NCI-H2196 (cell line): ENCODE data around the gene VDAC1.
"Not testable (repeated sequence)": the region's sequence is repeated elsewhere in the genome, so short reads cannot be mapped to it uniquely, and the experiment has no call there.

ENCODE experiments used
- DNase-seq: peaks from one replicate; lab custom pipeline; 2025; ENCODE audit not compliant: unreplicated experiment; lab: John Stamatoyannopoulos, UW

The VDAC1 gene

GRCh38 chr5:133968204-133968980 is 36.4 kb downstream of the VDAC1 start, which contains the start of gene C5orf15:
TSS of gene C5orf15 (minus strand) at chr5:133968625. CDS start at chr5:133968584, 41 bp downstream.
- peak; percentile 95 for DNase-seq

- no peak for DNase-seq
Observed at GRCh38 chr5:133967698-133968203, 37.0 kb downstream of the VDAC1 start.

- DNase-seq: no peak
Observed at GRCh38 chr5:133967124-133967523, 37.7 kb downstream of the VDAC1 start.

DNA sequence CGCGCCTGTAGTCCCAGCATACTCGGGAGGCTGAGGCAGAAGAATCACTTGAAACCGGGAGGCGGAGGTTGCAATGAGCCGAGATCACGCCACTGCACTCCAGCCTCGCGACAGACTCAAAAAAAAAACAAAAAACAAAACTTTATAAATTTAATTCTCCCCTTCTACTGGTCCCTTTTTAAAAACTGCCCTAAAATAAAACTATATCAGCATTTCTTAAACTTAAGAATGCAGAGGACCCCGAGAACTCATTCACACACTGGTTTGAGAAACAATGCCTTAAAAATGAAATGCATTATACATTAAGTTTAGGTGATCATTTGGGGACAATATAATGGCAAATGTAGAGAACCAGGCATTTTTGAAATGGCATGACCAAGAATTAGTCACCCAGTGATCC is 38.7 kb downstream of the VDAC1 start:
- DNase-seq: no peak

- DNase-seq: no peak
Observed at GRCh38 chr5:133963493-133964128, 41.2 kb downstream of the VDAC1 start.

DNA sequence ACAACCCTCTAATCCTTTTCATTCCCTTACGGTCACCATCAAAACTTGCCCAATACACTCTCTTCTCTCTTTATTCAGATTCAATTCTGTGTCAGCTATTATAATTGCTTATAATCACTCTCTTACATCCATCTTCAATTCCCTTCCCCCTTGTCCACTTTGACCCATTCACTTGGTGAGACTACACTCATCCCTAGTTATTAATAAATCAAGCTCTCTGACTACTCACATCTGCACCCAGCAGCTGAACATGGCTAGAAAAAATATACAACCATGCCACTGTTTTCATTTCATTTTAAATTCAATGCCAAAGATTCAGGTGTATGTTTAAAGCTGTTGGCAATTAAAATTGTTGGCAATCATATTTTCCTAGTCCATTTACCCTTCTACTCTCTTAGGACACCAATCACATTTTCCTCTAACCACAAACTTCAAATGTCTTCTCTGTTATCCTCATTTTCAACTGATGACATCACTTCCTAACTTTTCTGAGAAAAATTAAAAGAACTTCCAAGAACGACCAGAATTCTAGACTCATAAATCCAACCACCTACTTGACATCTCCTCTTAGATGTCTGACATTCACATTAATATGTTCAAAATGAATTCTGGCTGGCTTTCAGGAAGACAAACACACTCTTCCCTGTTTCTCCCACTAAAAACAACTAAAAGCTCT is 41.8 kb downstream of the VDAC1 start:
- no peak for DNase-seq

DNA sequence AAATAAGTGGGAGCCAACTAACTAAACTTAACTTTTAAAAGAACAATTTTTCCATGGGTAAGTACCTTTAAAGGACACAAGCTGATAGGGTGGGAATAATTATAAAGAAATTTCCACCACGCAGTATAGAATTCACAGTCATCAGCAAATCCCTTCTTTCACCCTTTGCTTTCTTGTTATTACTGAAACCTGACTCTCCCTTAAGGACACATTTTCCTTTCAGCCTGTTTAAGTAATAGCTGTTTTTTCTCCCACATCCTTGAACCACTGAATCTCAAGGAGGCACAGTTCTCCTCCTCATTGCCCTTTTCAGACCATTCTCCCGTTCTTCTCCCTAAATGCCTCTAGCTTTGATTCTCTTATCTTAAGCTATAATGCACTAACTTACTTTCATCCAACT is 42.6 kb downstream of the VDAC1 start:
- no peak for DNase-seq

DNA sequence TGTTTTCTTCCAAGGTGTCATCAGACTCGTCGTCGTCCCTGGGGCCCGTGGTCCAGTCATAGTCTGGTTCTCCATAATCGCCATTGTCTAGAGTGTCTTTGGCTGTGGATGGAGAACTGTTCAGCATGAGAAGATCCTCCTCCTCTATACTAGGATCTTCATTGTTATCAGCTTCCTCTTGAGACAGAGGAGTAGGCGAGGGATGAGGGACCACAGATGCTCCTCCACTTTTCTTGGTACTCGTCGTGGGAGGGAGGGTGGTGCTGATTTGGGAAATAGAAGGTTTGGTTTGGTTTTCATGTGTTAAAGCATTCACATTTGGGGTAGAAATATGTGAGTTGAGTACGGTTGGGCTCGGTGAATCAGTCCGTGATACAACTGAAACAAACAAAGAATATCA is 45.1 kb downstream of the VDAC1 start:
- DNase-seq: no peak

DNA sequence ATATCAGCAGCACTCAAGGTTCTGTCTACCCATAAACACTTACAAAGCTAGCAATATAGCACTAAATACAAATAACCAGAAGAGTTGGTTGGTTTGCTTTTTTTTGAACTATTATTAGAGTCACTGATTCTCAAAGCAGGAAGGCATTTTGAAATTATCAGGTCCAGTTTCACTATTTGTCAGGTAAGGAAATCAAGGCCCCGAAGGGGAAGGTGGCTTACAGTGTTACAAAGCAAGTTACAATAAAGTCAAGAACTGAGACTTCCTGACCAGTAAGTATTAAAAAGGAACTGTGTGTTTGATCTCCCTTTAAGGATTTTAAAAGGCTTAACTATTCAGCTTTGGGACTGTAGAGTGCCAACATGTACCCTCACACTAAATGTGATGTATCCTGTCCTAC is 47.2 kb downstream of the VDAC1 start:
- DNase-seq: no peak

GRCh38 chr5:133957080-133957479 is 47.7 kb downstream of the VDAC1 start:
- no peak for DNase-seq

DNA sequence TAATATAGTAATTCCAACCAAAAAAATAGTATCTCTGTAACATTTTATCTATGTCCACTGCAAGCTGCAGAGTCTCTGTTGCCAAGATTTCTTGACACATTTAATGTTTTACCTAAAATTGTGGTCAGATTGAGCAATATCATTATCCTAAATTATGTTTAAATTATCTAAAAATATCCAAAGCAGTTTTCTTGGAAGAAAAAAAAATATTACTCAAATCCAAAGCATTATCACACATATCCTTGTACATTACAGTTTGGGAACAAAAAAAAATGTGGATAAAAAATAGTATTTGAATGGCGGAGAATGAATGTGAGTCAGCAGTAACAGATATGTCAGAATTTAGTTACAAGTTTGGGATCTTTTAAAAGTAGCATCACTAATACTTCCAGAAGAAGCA is 48.6 kb downstream of the VDAC1 start:
- DNase-seq: not testable (repeated sequence)

DNA sequence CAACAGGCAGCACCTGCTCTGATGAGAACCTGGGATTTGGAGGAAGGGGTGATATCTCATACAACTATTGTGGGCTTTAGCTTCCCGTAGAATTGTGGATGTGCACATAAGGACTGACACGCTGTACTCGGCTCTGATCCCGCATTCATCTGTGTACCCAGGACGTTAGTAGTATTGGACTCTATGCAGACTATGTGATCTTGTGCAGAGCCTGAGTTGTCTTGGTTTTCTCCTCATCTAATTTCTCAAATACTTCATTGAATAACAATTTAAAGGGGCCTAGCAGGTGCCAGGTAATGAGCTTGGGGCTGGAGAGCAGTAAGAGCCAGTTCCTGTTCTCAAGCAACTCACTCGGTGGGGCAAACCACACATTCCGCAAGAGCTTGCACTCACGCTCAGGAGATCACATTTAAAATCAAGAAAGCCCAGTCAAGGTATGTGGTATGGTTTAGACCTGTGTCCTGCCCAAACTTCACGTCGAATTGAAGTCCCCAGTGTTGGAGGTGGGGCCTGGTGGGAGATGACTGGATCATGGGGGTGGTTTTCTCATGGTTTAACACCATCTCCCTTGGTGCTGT is 51.1 kb downstream of the VDAC1 start:
- DNase-seq: no peak

GRCh38 chr5:133952729-133953567 is 51.8 kb downstream of the VDAC1 start:
- no peak for DNase-seq

DNA sequence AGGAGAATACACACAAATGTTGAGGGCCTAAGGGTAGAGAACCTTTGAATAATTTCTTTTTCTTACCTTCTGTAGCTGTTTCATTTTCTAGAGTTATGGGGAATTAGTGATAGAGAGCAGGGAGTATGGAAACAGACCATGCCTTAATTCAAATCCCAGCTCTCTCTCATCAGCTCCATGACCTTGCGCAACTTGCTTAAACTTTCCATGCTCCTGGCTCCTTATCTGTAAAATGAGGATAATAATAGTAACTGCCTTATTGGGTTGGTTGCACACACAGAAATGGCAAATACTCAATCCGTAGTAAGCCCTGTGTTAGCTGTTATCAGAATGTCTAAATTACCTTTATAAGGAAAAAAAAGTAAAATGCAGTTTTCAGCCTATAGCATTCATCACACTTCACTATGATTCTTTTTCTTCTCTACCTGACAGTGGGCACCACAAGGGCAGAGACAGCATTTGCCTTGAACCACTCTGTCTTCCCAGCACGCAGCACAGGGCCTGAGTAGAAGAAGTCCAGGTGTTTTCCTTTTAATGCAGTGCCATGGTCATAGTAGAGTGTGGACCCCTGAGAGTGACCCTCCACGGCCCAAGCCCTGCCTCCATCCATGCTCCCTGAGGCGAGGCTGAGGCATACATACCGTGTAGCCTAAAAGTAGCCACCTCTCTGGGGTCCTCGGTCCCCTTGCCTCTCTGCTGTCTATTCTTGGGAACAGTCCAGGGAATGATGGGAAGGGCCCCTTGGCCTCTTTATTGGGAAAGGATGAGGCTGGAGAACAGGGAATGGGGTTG is 53.8 kb downstream of the VDAC1 start:
- DNase-seq: no peak

DNA sequence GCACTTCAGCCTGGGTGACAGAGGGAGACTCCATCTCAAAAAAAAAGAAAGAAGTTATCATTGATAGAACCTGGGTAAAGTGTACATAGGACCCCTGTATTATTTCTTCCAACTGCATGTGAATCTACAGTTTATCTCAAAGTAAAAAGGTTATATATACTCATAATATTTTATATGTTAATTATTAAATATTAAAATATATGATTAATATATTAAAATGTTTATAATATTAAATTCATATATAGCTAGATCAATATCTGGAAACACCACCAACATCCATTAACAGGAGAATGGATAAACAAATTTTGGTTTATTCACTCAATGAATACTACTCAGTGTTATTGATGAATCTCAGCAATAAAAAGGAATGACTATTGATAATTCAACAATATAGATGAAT is 56.1 kb downstream of the VDAC1 start:
- DNase-seq: no peak

DNA sequence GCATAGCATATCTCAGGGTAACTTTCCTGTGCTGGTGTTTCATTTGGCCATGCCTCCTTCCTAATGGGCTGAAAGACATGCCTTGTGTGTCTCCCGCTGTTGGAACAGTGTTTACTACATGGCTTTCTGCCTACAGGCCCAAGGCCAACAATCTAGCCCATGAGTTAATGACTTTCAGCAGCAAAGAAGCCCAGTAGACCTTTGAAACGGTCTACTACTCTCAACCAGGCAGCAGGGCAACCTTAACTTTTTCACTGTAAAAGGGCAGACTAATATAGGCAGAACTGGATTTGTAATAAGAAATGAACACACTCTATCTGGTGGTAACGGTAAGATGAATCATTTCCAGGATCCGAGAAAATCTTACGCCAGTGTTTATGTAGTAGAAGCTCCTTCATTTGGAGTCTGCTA is 57.3 kb downstream of the VDAC1 start:
- DNase-seq: no peak

- DNase-seq: no peak
Observed at GRCh38 chr5:133945568-133945967, 59.2 kb downstream of the VDAC1 start.

DNA sequence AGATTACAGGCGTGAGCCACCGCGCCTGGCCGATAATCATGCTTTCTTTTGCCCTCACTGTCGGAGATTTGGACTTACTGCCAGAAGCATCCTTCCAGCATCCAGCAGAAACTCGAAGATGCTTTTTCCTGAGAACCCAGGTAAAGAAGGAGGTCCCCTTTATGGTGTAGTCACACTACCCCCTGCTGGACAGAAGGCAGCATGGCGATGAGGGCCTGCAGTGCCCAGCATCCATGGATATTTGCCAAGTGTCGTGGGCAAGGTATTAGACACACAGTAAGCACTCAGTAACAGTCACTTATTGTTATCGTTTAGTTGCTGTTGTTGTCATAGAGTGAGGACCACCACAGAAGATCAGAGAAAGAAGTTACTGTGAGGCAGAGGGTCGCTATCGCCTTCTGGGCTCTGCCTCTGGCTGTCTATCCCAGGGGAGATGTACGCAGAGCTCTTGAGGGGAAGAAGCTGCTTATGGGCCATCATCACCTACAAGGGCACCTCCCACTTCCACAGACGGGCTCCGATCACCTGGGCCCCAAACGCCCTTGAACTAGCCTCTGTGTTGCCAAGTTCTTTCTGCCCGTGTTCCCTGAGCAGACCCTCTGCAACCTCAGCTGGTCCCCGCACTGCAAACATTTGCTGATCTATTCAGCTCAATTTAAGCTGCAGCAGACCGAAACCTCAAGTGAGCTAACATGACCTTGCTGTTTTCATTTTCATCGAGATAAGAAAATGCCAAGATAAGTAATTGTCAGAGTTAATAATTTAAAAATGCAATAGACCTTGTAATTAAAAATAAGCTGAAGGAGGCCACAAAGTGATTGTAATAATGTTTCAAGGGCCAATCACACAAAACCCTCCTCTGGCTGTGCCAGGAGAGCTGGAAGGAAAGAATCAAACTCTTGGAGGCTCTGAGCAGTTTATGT is 60.3 kb downstream of the VDAC1 start:
- DNase-seq: peak; percentile 82

DNA sequence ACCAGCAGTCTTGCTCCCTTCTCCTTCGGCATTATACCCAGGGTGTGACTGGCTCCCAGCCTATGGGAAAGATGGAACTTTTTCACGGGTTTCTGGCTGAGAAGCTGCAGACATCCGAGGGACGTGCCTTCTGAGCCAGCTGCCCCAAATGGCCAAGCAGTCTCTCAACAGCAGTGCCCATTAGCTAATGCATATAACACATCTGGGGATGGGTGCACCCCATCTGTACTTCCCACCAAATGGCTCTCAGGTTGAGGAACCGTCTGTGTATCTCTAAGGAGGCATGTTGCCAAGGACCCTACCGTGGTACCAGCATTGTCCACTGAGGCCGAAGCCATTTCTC is 61.3 kb downstream of the VDAC1 start:
- no peak for DNase-seq
